HCT116 (cell line): Measurements from ENCODE around the gene TRMT61B. TPM values are rescaled to one million over a fixed set of nuclear protein-coding genes. Genes with fewer than 3 reads are reported as not detected.

Source experiments
- ATAC-seq: fragments of 200-7000 bp; cut with Tn5 transposase; 2 replicates; pipeline ENCODE4 v1.9.1; 2020; ENCODE audit warnings: mild to moderate bottlenecking, moderate library complexity
- BruUV-seq: library from RNA; stranded (reverse); fragments of 400-500 nt; replicated peaks from 2 replicates; lab custom pipeline; 2021; lab: Mats Ljungman, UMichigan
- CTCF ChIA-PET: fragments of 300-600 bp; sonication (Branson Sonifier 250); formaldehyde crosslinking; loops from one replicate; lab custom pipeline; 2021; ENCODE audit warnings: antibody characterized with exemption; lab: Charles Lee
- POLR2A ChIA-PET: fragments of 300-600, 350-600 bp; sonication (Branson Sonifier 250); formaldehyde crosslinking; loops from one replicate; lab custom pipeline; 2021; ENCODE audit warnings: antibody characterized with exemption; lab: Charles Lee
- RAD21 ChIA-PET, 2 experiments: fragments of 300-600 bp; sonication (Branson Sonifier 250); formaldehyde crosslinking; loops; one replicate each; lab custom pipeline; 2023; ENCODE audit warnings: low total read pairs in 2 of 2; ENCODE audit not compliant: uncharacterized antibody in 2 of 2, unreplicated experiment in 2 of 2, low non-redundant PET in 1 of 2; lab: Charles Lee
- DNase-seq: peaks from one replicate; pipeline ENCODE4 v3.0.0-alpha.2; 2010; ENCODE audit warnings: low read depth, low spot score
- H2AFZ ChIP-seq: fragments of 200-600 bp; shearing (Covaris generic), sonication (generic); 2 replicates; pipeline ENCODE4 v1.6.1; 2017; ENCODE audit warnings: low read depth, mixed run types, mixed read lengths, antibody characterized with exemption, low read length; ENCODE audit not compliant: poor library complexity, severe bottlenecking
- H3K27ac ChIP-seq: 2 replicates; pipeline ENCODE4 v1.5.1; 2012; ENCODE audit warnings: low read depth, low read length
- H3K27me3 ChIP-seq: fragments of 200-600 bp; sonication (generic); 2 replicates; pipeline ENCODE4 v1.6.1; 2016; ENCODE audit warnings: mixed run types, low read length, mixed read lengths; ENCODE audit not compliant: insufficient read depth
- H3K36me3 ChIP-seq, 2 experiments: fragments of 200-500 bp in 1 of 2; fragments of 200-600 bp in 1 of 2; sonication (Bioruptor generic) in 1 of 2; sonication (generic) in 1 of 2; 2 replicates each; pipeline versions ENCODE4 v1.5.1 to v1.6.1; 2014 to 2016; ENCODE audit warnings: low read length in 2 of 2, inconsistent platforms in 1 of 2, mixed read lengths in 1 of 2, mixed run types in 1 of 2; ENCODE audit not compliant: insufficient read depth in 2 of 2, control insufficient read depth in 1 of 2
- H3K4me1 ChIP-seq, 2 experiments: fragments of 200-600 bp in 1 of 2; sonication (generic) in 1 of 2; 2 replicates each; pipeline versions ENCODE4 v1.5.1 to v1.6.1; 2012 to 2017; ENCODE audit warnings: low read length in 2 of 2, inconsistent platforms in 1 of 2, mild to moderate bottlenecking in 1 of 2, mixed read lengths in 1 of 2, mixed run types in 1 of 2, moderate library complexity in 1 of 2; ENCODE audit not compliant: insufficient read depth in 2 of 2, control insufficient read depth in 1 of 2
- H3K4me2 ChIP-seq: fragments of 200-600 bp; sonication (generic); 2 replicates; pipeline ENCODE4 v1.6.1; 2017; ENCODE audit warnings: mixed run types, low read length, mixed read lengths
- H3K4me3 ChIP-seq, 2 experiments: fragments of 200-600 bp in 1 of 2; sonication (generic) in 1 of 2; replicated peaks in 1 of 2; 2 replicates each; pipeline ENCODE4 v1.5.1; 2011 to 2016; ENCODE audit warnings: low read length in 2 of 2, control low read depth in 1 of 2, low read depth in 1 of 2, mild to moderate bottlenecking in 1 of 2, mixed read lengths in 1 of 2, mixed run types in 1 of 2
- H3K79me2 ChIP-seq: fragments of 200-600 bp; sonication (generic); 2 replicates; pipeline ENCODE4 v1.6.1; 2017; ENCODE audit warnings: mild to moderate bottlenecking, mixed run types, low read length, moderate library complexity, mixed read lengths; ENCODE audit not compliant: insufficient read depth
- H3K9ac ChIP-seq: fragments of 200-600 bp; sonication (generic); 2 replicates; pipeline ENCODE4 v1.6.1; 2016; ENCODE audit warnings: low read length, mixed read lengths
- H3K9me2 ChIP-seq: fragments of 200-600 bp; sonication (generic), shearing (Covaris generic); 2 replicates; pipeline ENCODE4 v1.6.1; 2017; ENCODE audit warnings: mixed run types, mild to moderate bottlenecking, moderate library complexity; ENCODE audit not compliant: insufficient read depth
- H3K9me3 ChIP-seq, 2 experiments: fragments of 200-500 bp in 1 of 2; fragments of 200-600 bp in 1 of 2; sonication (Bioruptor generic) in 1 of 2; sonication (generic) in 1 of 2; 2 replicates each; pipeline ENCODE4 v1.6.1; 2014 to 2017; ENCODE audit warnings: low read length in 2 of 2, mixed read lengths in 2 of 2, inconsistent platforms in 1 of 2, low read depth in 1 of 2, mild to moderate bottlenecking in 1 of 2, mixed run types in 1 of 2, moderate library complexity in 1 of 2; ENCODE audit not compliant: control insufficient read depth in 1 of 2, insufficient read depth in 1 of 2
- H4K20me1 ChIP-seq: fragments of 200-600 bp; sonication (generic), shearing (Covaris generic); 2 replicates; pipeline ENCODE4 v1.6.1; 2017; ENCODE audit warnings: mixed run types, mild to moderate bottlenecking, moderate library complexity; ENCODE audit not compliant: insufficient read depth
- ATF3 ChIP-seq: IDR thresholded peaks from 2 replicates; pipeline ENCODE4 v1.6.1; 2012
- CBX3 ChIP-seq: IDR thresholded peaks from 2 replicates; pipeline ENCODE4 v1.6.1; 2012; ENCODE audit warnings: low read depth
- CEBPB ChIP-seq: IDR thresholded peaks from 2 replicates; pipeline ENCODE4 v1.6.1; 2012; ENCODE audit warnings: low read depth
- EGR1 ChIP-seq: IDR thresholded peaks from 2 replicates; pipeline ENCODE4 v1.6.1; 2012; ENCODE audit warnings: low read depth
- ELF1 ChIP-seq: IDR thresholded peaks from 2 replicates; pipeline ENCODE4 v1.6.1; 2012; ENCODE audit warnings: low read depth, borderline replicate concordance
- EZH2 ChIP-seq: fragments of 200-600 bp; sonication (generic); IDR thresholded peaks from 2 replicates; pipeline ENCODE4 v1.6.1; 2017; ENCODE audit warnings: antibody characterized with exemption, mixed run types
- EZH2phosphoT487 ChIP-seq: fragments of 200-600 bp; IDR thresholded peaks from 2 replicates; pipeline ENCODE4 v1.6.1; 2018; ENCODE audit warnings: antibody characterized with exemption, borderline replicate concordance
- RAD21 ChIP-seq: IDR thresholded peaks from 2 replicates; pipeline ENCODE4 v1.6.1; 2012; ENCODE audit warnings: low read depth, mild to moderate bottlenecking
- SIN3A ChIP-seq: IDR thresholded peaks from 2 replicates; pipeline ENCODE4 v1.6.1; 2012; ENCODE audit warnings: low read depth
- SP1 ChIP-seq: IDR thresholded peaks from 2 replicates; pipeline ENCODE4 v1.6.1; 2012; ENCODE audit warnings: low read depth
- SRF ChIP-seq: IDR thresholded peaks from 2 replicates; pipeline ENCODE4 v1.6.1; 2012; ENCODE audit warnings: low read depth
- YY1 ChIP-seq: IDR thresholded peaks from 2 replicates; pipeline ENCODE4 v1.6.1; 2011; ENCODE audit warnings: low read length, low read depth, moderate library complexity, mild to moderate bottlenecking; ENCODE audit not compliant: insufficient replicate concordance; ENCODE audit errors: extremely low read depth
- ZBTB33 ChIP-seq: IDR thresholded peaks from 2 replicates; pipeline ENCODE4 v1.6.1; 2011; ENCODE audit warnings: mild to moderate bottlenecking, low read length, moderate library complexity; ENCODE audit not compliant: insufficient replicate concordance; ENCODE audit errors: extremely low read depth
- ZFX ChIP-seq: fragments of 450-650 bp; IDR thresholded peaks from 2 replicates; pipeline ENCODE4 v1.6.1; 2017
- ZNF274 ChIP-seq: fragments of 200-500 bp; sonication (Bioruptor generic); IDR thresholded peaks from 2 replicates; pipeline ENCODE4 v1.6.1; 2014; ENCODE audit warnings: mild to moderate bottlenecking, low read depth, low read length, inconsistent platforms
- intact Hi-C: fragments of 100-400 bp; cut with micrococcal nuclease; formaldehyde crosslinking; loops from 2 replicates; pipeline ENCODE4 v1.10.0; 2022
- total RNA-seq: library from RNA; stranded (reverse); gene quantifications from one replicate; pipeline ENCODE4 v1.2.1, GENCODE V29; 2021; ENCODE audit not compliant: unreplicated experiment
- TF ChIP-seq, protein P1 (sequence below), 3 experiments: fragments of 200-600 bp in 1 of 3; sonication (generic) in 1 of 3; IDR thresholded peaks in 2 of 3; conservative IDR thresholded peaks in 1 of 3; 2 replicates each; pipeline ENCODE4 v1.5.1; 2012 to 2017; ENCODE audit warnings: low read depth in 2 of 3, low read length in 2 of 3, antibody characterized with exemption in 1 of 3, borderline replicate concordance in 1 of 3, control low read depth in 1 of 3, mild to moderate bottlenecking in 1 of 3, mixed read lengths in 1 of 3, mixed run types in 1 of 3, moderate library complexity in 1 of 3; ENCODE audit not compliant: insufficient read depth in 1 of 3

Gene TRMT61B
- total RNA-seq, 1 experiment from 2014 or later = 12.8 TPM

- Histone ChIP-seq H2AFZ (no peak overlapping the region), H3K9ac (no peak overlapping the region), H3K36me3 (peaks cover 0 to under 1% of the 10 kb centered on the region in 2 experiments; a peak in 2 of 4 replicates), H3K4me2 (no peak overlapping the region)
- CTCF ChIA-PET = no interaction called here
- intact Hi-C loops = no loop called here
- TF ChIP-seq YY1 (no peak), CBX3 (no peak), SP1 (no peak), ZNF274 (no peak), ATF3 (no peak)
- TF ChIP-seq, all 23 proteins: peak for 0
- no peaks in the 10 kb centered on the region for H3K27me3 ChIP-seq
- BruUV-seq = no TSS peak
- H3K79me2 ChIP-seq = peaks cover 8% of the 10 kb centered on the region; the same call in 1 of the 2 replicates
- H3K9me3 ChIP-seq = no peaks in the 10 kb centered on the region
- no peaks in the 10 kb centered on the region for H3K9me2 ChIP-seq
- ChIA-PET RAD21 (no interaction called here), POLR2A (no interaction called here)
- no peak overlapping the region for H3K27ac ChIP-seq
- DNase-seq (no peak), ATAC-seq (no peak)
- no peaks in the 10 kb centered on the region for H3K4me1 ChIP-seq
- no peak overlapping the region for H3K4me3 ChIP-seq
- H4K20me1 ChIP-seq = no peaks in the 10 kb centered on the region
These were observed 14.9 kb downstream of the TRMT61B start for GRCh38 chr2:28855193-28855592.

DNA sequence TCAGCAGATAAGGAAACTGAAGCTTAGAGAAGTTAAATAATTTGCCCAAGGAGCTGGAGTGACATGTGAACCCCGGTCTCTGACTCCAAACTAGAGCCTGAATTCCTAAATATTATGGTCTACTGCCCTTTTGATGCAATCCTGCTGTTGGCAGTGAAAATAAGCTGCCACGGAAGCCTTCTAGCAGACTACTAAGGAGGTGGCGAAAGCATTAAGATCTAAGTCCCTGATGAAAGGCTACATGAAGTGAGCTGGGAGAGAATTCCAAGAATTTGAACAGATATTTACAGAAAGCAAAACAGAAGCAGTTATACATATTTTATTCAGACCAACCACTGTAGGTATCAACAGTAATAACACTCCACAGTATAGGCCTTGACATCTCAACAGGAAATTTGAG is 28.1 kb downstream of the TRMT61B start:
- Histone ChIP-seq H3K79me2 (no peaks in the 10 kb centered on the region), H3K27ac (no peak overlapping the region), H3K27me3 (no peaks in the 10 kb centered on the region), H3K9me3 (no peaks in the 10 kb centered on the region), H3K9me2 (no peaks in the 10 kb centered on the region), H3K9ac (no peak overlapping the region), H3K4me1 (no peaks in the 10 kb centered on the region), H4K20me1 (no peaks in the 10 kb centered on the region), H2AFZ (no peak overlapping the region), H3K36me3 (no peaks in the 10 kb centered on the region), H3K4me3 (no peak overlapping the region), H3K4me2 (no peak overlapping the region)
- intact Hi-C loops = no loop called here
- DNase-seq = no peak
- POLR2A ChIA-PET = no interaction called here
- BruUV-seq = no TSS peak
- RAD21 ChIA-PET = no interaction called here
- CTCF ChIA-PET = no interaction called here
- no peak for ATAC-seq
- TF ChIP-seq, protein P1, sequence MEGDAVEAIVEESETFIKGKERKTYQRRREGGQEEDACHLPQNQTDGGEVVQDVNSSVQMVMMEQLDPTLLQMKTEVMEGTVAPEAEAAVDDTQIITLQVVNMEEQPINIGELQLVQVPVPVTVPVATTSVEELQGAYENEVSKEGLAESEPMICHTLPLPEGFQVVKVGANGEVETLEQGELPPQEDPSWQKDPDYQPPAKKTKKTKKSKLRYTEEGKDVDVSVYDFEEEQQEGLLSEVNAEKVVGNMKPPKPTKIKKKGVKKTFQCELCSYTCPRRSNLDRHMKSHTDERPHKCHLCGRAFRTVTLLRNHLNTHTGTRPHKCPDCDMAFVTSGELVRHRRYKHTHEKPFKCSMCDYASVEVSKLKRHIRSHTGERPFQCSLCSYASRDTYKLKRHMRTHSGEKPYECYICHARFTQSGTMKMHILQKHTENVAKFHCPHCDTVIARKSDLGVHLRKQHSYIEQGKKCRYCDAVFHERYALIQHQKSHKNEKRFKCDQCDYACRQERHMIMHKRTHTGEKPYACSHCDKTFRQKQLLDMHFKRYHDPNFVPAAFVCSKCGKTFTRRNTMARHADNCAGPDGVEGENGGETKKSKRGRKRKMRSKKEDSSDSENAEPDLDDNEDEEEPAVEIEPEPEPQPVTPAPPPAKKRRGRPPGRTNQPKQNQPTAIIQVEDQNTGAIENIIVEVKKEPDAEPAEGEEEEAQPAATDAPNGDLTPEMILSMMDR (IDR thresholded peaks at IDR 0.05 in 2 of 3, conservative IDR thresholded peaks at IDR 0.05 in 1 of 3; ENCODE audit: borderline replicate concordance in 1 of 3, insufficient read depth in 1 of 3, low read depth in 2 of 3, low read length in 2 of 3) = no peak
- TF ChIP-seq YY1 (no peak), RAD21 (no peak), ZFX (no peak), EZH2phosphoT487 (no peak), ZNF274 (no peak), SRF (no peak), EGR1 (no peak), CBX3 (no peak), ELF1 (no peak), EZH2 (no peak), ATF3 (no peak), SP1 (no peak), CEBPB (no peak), ZBTB33 (no peak), SIN3A (no peak)
